Dedifferentiated amniotic fluid mesenchymal stem cell (primary cell): Measurements from ENCODE around the gene VCX3B.
"Not testable (repeated sequence)": the region's sequence is repeated elsewhere in the genome, so short reads cannot be mapped to it uniquely, and the experiment has no call there.

Source experiments
- DNase-seq: peaks from one replicate; pipeline ENCODE4 v3.0.0-alpha.2; 2016; ENCODE audit errors: extremely low spot score

VCX3B gene

GRCh38 chrX:8464530-8464929, at the start of gene VCX3B:
TSS of gene VCX3B (plus strand) at chrX:8464830. CDS start at chrX:8465451, 621 bp downstream.
- not testable (repeated sequence) for DNase-seq

GRCh38 chrX:8418301-8418700, 46.3 kb upstream of the VCX3B start:
- DNase-seq, result no peak

- DNase-seq, result no peak
These were observed 39.7 kb upstream of the VCX3B start for GRCh38 chrX:8424912-8425311.

- DNase-seq, result no peak
These were observed 34.9 kb upstream of the VCX3B start for GRCh38 chrX:8429692-8430249.

GRCh38 chrX:8430444-8430843, 34.2 kb upstream of the VCX3B start:
- DNase-seq, result no peak

- DNase-seq, result no peak
These were observed 32.2 kb upstream of the VCX3B start for GRCh38 chrX:8432396-8432795.

- DNase-seq, result no peak
These were observed 31.2 kb upstream of the VCX3B start for GRCh38 chrX:8433109-8434062.

- no peak for DNase-seq
These were observed 17.3 kb upstream of the VCX3B start for GRCh38 chrX:8447368-8447767.

GRCh38 chrX:8452343-8452742, 12.3 kb upstream of the VCX3B start:
- DNase-seq, result not testable (repeated sequence)

GRCh38 chrX:8453611-8454010, 11.0 kb upstream of the VCX3B start:
- no peak for DNase-seq

GRCh38 chrX:8455557-8455956, 9.1 kb upstream of the VCX3B start:
- no peak for DNase-seq

- no peak for DNase-seq
These were observed 2.1 kb upstream of the VCX3B start for GRCh38 chrX:8462488-8462887.

- no peak for DNase-seq
These were observed 19.8 kb downstream of the VCX3B start for GRCh38 chrX:8484360-8484949.

- DNase-seq, result not testable (repeated sequence)
These were observed 30.4 kb downstream of the VCX3B start for GRCh38 chrX:8495036-8495435.

GRCh38 chrX:8500203-8500602, 35.6 kb downstream of the VCX3B start:
- no peak for DNase-seq

- DNase-seq, result not testable (repeated sequence)
These were observed 37.5 kb downstream of the VCX3B start for GRCh38 chrX:8502101-8502500.

- no peak for DNase-seq
These were observed 39.8 kb downstream of the VCX3B start for GRCh38 chrX:8504451-8504850.
